Fibroblast of pulmonary artery (primary cell): Measurements from ENCODE around the gene MYLK.

Source experiments
- DNase-seq: peaks from one replicate; pipeline ENCODE4 v3.0.0-alpha.2; 2010; ENCODE audit warnings: low read depth
- H3K4me3 ChIP-seq: replicated peaks from 2 replicates; pipeline ENCODE4 v1.5.1; 2011; ENCODE audit warnings: low read depth, mild to moderate bottlenecking, control low read depth, low read length, moderate library complexity
- TF ChIP-seq, protein P1 (sequence below): IDR thresholded peaks from 2 replicates; pipeline ENCODE4 v1.5.1; 2011; ENCODE audit warnings: mild to moderate bottlenecking, control low read depth, low read length, inconsistent platforms; ENCODE audit errors: missing control alignments

The MYLK gene

DNA sequence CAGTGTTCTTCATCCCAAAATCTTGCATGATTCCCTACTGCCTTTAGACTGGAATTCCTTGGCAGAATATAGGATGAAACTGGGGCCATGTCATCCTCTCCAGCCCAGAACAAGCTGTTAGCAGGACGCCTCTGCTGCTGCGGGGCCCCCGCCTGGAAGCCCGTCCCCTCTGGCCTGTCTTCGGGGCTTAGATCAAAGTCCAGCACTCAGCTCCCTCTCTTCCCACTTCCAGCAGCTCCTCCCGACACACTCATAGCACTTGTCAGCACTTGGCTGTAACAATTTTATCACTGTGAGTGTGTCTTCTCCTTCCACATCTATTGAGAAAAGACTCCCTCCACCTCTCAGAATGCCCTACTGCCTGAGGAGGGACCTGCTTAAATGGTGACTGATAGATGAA, 187.3 kb downstream of the MYLK start:
- TF ChIP-seq, protein P1, sequence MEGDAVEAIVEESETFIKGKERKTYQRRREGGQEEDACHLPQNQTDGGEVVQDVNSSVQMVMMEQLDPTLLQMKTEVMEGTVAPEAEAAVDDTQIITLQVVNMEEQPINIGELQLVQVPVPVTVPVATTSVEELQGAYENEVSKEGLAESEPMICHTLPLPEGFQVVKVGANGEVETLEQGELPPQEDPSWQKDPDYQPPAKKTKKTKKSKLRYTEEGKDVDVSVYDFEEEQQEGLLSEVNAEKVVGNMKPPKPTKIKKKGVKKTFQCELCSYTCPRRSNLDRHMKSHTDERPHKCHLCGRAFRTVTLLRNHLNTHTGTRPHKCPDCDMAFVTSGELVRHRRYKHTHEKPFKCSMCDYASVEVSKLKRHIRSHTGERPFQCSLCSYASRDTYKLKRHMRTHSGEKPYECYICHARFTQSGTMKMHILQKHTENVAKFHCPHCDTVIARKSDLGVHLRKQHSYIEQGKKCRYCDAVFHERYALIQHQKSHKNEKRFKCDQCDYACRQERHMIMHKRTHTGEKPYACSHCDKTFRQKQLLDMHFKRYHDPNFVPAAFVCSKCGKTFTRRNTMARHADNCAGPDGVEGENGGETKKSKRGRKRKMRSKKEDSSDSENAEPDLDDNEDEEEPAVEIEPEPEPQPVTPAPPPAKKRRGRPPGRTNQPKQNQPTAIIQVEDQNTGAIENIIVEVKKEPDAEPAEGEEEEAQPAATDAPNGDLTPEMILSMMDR = no peak
- DNase-seq = no peak
- no peak overlapping the region for H3K4me3 ChIP-seq

DNA sequence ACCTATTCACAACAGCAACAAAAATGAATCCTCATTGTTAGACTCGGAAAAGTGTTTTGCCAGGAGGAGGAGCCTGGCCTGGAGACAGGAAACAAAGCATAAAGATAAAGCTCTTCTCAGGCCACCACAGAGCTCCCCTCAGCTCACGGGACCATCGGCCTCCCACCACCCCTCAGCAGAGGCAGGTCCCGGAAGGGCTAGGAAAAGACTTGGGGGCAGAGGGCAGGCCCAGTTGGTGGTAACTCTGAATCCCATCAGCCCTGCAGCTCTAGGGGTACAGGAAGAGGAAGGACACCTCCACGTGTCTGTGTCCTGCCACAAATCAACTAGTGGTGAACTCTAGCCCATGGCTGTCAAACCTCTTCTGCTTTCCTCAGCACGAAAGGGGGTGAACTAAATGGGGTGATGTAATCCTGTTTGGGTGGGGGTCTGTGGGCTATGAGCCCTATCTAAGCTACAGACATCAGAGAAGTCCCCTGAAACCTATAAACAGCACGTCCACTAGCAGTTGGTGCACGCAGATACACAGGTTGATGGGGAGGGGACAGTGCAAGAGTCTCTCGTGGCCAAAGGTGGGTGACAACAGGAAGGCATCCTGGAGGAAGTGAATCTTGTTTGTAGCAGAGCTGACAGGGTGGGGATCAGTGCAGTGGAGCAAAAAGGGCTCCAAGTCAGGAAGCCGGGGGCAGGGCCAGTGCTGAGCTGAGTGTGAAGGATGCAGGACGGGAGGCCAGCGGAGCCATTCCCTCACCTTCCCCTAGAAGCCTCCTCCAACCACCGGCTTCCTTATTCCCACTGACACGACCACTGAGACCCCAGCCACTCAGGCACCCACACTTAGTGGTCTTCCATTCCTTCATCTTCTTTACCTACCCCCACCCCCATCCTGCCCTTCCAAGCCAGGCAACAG, 188.1 kb downstream of the MYLK start:
- no peak overlapping the region for H3K4me3 ChIP-seq
- TF ChIP-seq, protein P1 = no peak
- no peak for DNase-seq

DNA sequence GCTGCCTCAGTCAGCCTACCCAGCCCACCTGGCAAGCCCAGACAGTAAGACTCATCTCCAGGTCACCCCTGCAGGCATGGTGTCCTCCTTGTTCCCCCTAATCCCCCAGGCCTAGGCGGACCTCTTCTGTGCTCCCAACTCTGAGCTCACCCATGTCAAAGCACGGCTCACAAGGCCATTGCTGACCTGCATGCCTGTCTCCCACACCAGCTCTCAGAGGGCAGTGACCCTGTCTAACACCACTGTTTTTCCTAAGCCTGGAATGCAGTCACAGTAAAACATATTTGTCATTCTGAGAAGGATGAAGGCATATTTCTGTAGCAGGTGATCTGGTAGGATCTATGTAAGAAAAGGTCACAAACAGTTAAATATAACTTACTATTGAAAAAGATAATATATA, 189.0 kb downstream of the MYLK start:
- TF ChIP-seq, protein P1 = no peak
- no peak for DNase-seq
- H3K4me3 ChIP-seq = no peak overlapping the region

DNA sequence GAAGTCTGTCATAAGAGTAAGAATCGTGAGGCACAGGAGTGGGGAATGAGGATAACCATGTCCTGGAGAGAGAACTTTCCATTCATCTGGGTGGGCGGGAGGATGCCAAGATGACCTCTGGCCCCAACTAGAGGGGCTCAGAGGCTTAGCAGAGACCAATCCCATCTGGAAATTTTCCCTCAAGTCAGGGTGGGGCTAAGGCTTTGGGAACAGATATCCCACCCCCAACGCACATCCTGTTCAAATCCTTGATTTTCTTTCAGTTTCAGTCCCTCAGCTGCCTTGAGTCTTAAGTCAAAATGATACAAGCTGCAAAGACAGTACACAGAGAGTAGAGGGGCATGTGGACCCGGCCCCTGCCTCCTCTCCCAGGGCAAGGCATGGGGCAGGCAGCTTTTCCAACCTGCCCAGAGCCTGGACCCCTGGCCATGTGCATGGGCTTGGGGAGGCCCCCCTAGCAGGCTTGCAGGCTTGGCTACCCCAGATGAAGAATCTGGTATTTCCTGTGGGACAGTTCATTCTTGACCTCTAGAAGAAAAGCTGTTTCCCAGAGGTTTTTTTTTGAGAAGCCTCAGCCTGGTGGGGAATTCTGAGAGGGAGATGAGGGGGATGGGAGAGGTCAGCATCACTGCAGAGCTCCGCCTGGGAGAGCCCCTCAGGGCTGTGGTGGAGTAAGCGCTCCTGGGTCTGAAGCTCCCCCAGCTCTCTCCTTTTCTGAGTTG, 189.6 kb downstream of the MYLK start:
- no peak overlapping the region for H3K4me3 ChIP-seq
- no peak for DNase-seq
- TF ChIP-seq, protein P1 = no peak

DNA sequence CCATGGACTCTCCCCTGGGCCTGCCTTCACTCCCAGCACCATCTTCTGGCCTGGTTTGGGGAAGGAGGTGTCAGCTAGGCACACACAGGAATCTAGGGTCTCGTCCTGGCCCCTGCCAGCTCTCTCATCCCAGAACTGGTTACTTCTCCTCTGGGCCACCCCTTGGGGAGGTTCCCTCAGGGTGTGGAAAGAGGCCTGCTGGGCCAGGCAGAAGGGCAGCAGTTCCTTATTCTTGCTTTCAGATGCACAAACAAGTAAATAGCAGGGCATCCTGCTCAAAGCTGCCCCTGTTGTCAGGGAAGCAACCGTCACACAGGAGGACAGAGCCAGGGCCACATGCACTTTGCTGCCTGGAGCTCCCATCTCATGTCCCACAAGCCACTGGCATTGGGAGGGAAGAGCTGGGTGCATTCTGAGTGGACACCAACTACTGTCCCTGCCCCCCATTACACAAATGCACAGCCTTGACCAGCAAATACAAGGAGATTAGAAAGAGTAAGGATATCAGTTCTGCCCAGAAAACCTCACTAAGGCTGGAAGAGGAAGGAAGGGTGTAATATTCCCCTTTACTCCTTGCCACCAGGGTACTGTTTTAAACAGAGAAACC, 190.4 kb downstream of the MYLK start:
- TF ChIP-seq, protein P1 = no peak
- no peak overlapping the region for H3K4me3 ChIP-seq
- DNase-seq = no peak

DNA sequence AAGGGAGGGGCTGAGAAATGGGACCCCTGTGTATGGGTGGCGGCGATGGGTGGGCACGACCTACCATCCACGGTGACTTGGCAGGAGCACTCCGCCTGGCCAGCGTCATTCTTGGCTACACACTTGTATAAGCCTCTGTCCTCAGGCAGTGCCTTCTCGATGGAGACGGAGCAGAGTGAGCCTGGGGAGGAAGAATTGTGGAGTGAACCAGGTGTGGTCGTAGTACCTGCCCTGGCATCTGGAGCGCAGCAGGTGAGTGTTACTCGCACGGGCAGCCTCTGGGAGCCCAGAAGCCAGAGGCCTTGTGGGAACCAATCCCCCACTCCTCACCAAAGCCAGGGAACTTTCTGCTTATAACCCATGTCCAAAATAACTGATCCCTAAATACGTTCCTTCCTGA, 191.5 kb downstream of the MYLK start:
- H3K4me3 ChIP-seq = no peak overlapping the region
- TF ChIP-seq, protein P1 = no peak
- no peak for DNase-seq
